GM18519 (cell line): ENCODE measurements around the gene THOC3.
A peak's percentile ranks its signal among the peaks of the same experiment; 100 is the strongest.
"Not testable (repeated sequence)": the region's sequence is repeated elsewhere in the genome, so short reads cannot be mapped to it uniquely, and the experiment has no call there.

Source experiments
- ATAC-seq: cut with Tn5 transposase; IDR thresholded peaks from one replicate; pipeline ENCODE4 v1.9.1; 2021; ENCODE audit warnings: mild to moderate bottlenecking, moderate library complexity; ENCODE audit not compliant: unreplicated experiment, low FRiP score

Gene THOC3, protein sequence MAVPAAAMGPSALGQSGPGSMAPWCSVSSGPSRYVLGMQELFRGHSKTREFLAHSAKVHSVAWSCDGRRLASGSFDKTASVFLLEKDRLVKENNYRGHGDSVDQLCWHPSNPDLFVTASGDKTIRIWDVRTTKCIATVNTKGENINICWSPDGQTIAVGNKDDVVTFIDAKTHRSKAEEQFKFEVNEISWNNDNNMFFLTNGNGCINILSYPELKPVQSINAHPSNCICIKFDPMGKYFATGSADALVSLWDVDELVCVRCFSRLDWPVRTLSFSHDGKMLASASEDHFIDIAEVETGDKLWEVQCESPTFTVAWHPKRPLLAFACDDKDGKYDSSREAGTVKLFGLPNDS

DNA sequence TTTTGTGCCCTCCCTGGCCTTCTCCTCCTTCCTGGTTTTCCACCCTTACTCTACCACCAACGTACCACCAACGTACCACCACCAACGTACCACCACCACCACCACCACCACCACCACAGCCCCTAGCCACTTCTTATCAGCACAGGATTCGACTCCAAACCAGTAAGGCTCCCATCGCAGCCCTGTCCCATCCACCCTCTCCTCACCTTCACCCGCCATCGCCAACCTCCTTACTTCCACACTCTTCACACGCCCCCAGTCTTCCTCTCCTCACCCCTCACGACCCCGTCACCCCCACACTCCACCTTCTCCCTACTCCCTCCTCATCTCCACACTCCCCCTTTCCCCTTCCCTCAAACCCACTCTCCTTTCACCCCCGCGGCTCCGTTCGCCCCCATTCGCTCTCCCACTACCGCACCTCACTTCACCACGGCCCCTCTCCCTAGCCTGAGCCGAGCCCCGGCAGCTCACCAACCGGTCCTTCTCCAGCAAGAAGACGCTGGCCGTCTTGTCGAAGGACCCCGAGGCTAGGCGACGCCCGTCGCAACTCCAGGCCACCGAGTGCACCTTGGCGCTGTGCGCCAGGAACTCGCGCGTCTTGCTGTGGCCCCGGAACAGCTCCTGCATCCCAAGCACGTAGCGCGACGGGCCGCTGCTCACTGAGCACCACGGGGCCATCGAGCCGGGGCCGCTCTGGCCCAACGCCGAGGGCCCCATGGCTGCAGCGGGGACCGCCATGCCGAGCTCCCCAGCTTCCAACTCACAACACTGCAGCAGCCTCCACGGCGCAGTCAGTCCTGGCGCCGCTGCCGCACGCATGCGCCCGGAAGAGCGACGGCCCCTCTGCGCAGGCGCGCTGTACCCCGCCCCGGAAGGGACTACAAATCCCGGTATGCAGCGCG lies at the start of gene THOC3:
THOC3 (minus strand) TSS at position 845 of the 902 bp plus-strand sequence; CDS start at position 738, 107 bp downstream.
- peak; percentile 97 for ATAC-seq

DNA sequence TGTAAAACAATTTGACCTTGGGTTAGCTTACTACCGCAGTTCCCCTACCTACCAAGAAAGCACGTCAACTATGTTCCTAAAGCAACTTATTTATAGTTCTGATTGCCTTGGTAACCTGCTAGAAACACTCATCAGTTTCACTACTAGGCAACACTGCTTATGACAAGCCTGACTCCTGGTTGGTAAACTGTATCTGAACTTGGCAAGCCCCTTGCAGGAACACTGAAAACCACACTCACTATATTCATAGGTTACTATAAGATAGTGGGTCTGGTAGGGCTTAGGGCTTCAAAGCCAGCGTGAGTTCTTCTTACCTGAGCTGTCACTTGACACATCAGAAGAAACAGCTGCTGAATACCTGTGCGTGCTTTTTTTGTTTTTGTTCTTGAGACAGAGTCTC lies 49.2 kb upstream of the THOC3 start:
- not testable (repeated sequence) for ATAC-seq

DNA sequence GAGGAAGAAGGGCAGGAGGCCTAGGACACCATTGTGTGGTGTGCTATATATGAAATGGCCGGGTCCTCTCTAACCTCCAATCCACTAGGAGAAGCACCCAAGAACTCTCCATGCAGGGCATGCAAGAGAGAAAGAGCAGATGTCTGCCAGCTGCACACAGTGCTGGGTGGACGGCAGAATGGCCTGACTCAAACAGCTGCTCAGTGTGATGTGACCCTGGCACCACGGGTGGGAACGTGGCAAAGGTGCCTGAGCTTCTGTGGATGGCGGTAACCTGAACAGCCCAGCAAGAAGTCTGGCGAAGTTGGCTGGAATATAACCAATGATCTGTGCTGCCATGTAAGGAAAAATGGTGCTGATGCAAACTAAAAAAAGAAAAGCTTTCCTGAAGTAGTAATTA lies 46.2 kb upstream of the THOC3 start:
- not testable (repeated sequence) for ATAC-seq

DNA sequence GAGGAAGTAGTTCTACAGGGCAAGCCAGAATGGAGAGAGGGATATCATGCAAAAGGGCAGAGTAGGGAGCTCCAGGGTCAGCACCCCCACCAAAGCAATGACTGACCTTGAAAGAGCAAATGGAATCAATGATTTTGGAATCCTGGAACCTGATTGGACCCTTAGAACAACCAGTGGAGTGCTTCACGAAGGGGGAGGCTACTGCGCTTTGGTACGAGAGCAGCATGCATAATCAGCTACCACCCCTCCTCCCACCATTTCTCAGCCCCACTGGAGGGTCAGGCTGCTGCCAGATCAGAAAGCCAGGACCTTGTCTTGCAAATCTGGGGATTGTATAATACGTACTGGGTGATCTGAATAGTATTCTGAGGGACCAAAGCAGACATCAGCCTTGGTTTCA lies 43.0 kb upstream of the THOC3 start:
- ATAC-seq = not testable (repeated sequence)

DNA sequence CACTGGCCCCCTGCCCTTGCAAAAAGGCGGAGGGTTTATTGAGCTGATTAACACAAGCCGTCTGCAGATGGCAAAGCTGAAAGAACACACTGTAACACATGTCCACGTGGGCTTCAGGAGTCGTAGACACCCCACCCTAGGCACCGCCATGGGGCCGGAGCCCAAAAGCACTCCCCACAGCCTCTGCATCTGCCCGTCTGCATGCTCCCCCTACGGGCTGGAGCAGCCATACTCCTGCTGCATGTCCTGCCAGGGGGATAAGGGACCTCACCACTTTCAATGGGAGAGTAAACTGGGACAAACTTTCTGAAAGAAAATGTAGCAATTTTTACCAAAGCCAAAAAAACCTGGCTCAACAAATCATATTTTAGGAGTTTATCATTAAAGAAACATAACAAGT lies 42.1 kb upstream of the THOC3 start:
- not testable (repeated sequence) for ATAC-seq

- ATAC-seq = not testable (repeated sequence)
Observed at GRCh38 chr5:176007220-176007619, 39.1 kb upstream of the THOC3 start.

- not testable (repeated sequence) for ATAC-seq
Observed at GRCh38 chr5:176006819-176007218, 38.7 kb upstream of the THOC3 start.

DNA sequence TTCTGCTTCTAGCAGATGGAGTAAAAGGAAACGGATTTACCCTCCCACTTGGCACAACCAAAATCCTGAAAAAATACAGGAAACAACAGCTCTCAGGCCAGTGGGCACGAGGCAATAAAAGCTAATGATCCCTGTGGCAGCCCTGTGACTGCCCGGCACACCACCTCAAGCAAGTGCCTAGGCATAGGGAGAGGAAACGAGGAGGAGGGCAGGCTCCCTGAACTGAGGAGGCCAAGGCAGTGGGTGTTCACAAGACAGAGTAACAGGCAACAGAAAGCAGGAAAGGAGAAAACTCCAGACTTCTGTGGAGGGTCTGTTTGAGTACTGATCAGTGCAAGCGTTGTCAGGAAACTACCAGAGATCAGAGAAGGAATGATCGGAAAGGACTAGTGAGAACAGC lies 29.9 kb upstream of the THOC3 start:
- ATAC-seq = not testable (repeated sequence)

DNA sequence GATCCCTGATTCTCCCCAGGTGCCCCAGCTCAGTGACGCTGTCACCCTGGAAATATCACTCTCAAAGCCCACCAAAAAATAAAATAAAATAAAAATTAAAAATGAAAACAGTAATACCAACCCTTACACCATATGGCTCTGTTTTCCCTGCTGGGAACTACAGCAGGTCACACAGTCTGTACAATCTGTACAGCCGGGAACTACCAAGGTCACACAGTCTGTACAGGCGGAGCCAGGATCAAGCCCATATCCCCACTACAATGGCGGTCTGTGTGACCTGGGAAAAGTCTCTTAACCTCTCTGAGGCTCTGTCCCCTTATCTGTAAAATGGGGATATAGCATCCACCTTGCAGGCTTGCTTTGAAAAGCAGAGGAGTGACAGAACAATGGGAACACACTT lies 29.4 kb upstream of the THOC3 start:
- ATAC-seq = not testable (repeated sequence)

GRCh38 chr5:175996791-175997190 lies 28.7 kb upstream of the THOC3 start:
- not testable (repeated sequence) for ATAC-seq

DNA sequence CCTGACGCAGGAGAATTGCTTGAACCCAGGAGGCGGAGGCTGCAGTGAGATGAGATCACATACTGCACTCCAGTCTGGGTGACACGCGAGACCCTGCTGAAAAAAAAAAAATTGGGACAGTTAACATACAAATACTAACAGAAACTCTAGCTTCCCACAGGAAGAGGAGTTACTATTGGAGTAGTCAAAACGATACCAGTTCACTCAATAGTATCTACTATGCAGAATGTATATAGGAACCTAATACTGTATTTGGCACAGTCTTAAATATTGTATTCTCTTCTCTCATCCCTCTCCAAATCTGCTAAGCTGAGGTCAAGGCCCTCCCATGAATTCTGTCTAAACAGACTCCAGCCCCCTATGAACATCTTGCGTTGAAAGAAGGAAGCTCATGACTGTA lies 27.4 kb upstream of the THOC3 start:
- not testable (repeated sequence) for ATAC-seq

- not testable (repeated sequence) for ATAC-seq
Observed at GRCh38 chr5:175979371-175979995, 11.4 kb upstream of the THOC3 start.

DNA sequence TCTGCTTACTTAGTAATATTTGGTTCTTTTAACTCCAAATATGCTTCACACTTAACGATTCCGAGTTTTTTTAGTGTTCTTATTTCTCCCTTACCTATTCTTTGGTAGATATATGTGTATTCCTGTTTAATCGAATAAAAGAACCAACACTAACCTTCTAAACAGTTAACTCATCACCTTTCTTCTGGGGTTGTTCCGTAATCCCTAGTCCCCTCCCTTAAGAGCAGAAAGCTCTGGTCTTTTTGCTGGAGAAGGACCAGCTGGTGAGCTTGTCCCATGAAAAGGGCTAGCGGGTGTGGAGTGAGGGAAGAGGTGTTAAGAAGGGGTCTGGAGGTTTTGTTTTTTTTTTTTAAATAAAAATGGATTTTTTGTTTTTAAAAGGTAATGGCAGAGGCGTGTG lies 266 bp upstream of the THOC3 start:
- peak; percentile 40 for ATAC-seq

- not testable (repeated sequence) for ATAC-seq
Observed at GRCh38 chr5:175962329-175962728, 5.8 kb downstream of the THOC3 start.

- not testable (repeated sequence) for ATAC-seq
Observed at GRCh38 chr5:175960228-175960627, 7.9 kb downstream of the THOC3 start.

GRCh38 chr5:175958515-175958914 lies 9.6 kb downstream of the THOC3 start:
- ATAC-seq = not testable (repeated sequence)

DNA sequence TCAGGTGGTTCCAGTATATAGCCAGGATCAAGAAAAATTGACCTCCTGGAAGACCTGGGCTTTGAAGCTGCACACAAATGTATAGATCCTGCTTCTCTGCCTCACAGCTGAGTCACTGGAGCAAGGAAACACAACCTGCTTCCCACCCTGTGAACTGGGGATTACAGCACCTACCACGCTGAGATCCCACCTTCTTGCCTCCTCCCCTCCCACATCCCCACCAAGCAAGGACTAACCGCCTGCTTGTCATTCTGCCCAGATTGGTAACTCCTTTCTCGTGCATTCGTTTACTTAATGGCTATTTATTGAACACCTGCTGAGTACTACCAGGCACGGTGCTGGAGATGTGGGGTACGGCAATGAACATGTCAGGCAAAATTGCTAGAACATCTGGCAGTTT lies 14.0 kb downstream of the THOC3 start:
- not testable (repeated sequence) for ATAC-seq

GRCh38 chr5:175952810-175953209 lies 15.3 kb downstream of the THOC3 start:
- ATAC-seq = not testable (repeated sequence)

DNA sequence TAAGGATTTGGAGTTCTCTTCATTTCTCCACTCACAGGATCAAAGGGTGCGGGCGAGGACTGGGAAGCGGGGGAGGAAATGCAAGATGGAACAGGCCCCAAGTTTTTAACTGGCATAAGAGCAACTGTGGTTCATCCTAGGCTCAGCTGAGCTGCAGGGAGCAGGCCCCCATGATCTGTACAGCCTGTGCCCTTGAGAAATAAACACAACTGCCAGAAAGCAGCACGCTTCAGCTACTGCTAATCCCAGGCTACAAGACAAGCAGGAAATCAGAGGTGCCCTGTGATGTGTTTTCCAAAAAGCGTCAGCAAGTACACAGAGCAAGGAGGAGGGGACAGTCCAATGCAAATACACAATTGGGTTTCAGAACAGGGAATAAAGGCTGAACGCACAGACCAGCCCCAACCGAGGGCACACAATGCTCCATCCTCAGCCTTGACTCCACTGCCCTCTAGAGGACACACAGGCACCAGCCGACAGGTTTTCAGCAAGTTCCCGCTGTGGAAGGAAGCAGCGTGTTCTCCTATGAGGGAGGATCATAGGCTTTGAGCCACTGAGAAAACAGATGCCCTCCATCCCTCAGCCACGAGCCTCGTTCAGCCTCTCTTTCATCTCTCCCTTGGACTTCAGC lies 16.7 kb downstream of the THOC3 start:
- not testable (repeated sequence) for ATAC-seq
